Tibial nerve (tissue), 4 donors: ENCODE data around the gene BTBD7. TPM values are rescaled to one million over a fixed set of nuclear protein-coding genes. Genes with fewer than 3 reads are reported as not detected.
"Not testable (repeated sequence)": the region's sequence is repeated elsewhere in the genome, so short reads cannot be mapped to it uniquely, and the experiment has no call there.

Experiments
- DNase-seq, 2 donors: peaks; one replicate each; pipeline ENCODE4 v3.0.0-alpha.2; 2019; ENCODE audit warnings: low spot score in 2 of 2
- H3K27ac ChIP-seq, 4 donors: fragments of 200-600 bp; sonication (generic) in 3 of 4; one replicate each; pipeline ENCODE4 v1.5.1; 2017 to 2019; ENCODE audit warnings: mild to moderate bottlenecking in 1 of 4
- H3K27me3 ChIP-seq, 2 donors: fragments of 200-600 bp; sonication (generic) in 1 of 2; one replicate each; pipeline versions ENCODE4 v1.5.1 to v1.6.0; 2017 to 2019
- H3K36me3 ChIP-seq, 3 donors: fragments of 200-600 bp; sonication (generic); one replicate each; pipeline ENCODE4 v1.5.1; 2018 to 2019
- H3K4me1 ChIP-seq, 4 donors: fragments of 200-600 bp; sonication (generic) in 3 of 4; one replicate each; pipeline ENCODE4 v1.5.1; 2017 to 2019
- H3K4me3 ChIP-seq, 4 donors: fragments of 200-600 bp; sonication (generic) in 3 of 4; one replicate each; pipeline ENCODE4 v1.5.1; 2017 to 2019; ENCODE audit warnings: mild to moderate bottlenecking in 1 of 4, moderate library complexity in 1 of 4
- H3K9me3 ChIP-seq, 4 donors: fragments of 200-600 bp; sonication (generic) in 3 of 4; one replicate each; pipeline ENCODE4 v1.5.1; 2017 to 2019
- EP300 ChIP-seq, 2 donors: sonication (generic); formaldehyde crosslinking; IDR thresholded peaks; one replicate each; pipeline ENCODE4 v1.6.1; 2017; ENCODE audit warnings: antibody characterized with exemption in 2 of 2, mild to moderate bottlenecking in 1 of 2
- POLR2A ChIP-seq, 2 donors: fragments of 450-650 bp; IDR thresholded peaks; one replicate each; pipeline ENCODE4 v1.6.1; 2017; ENCODE audit warnings: antibody characterized with exemption in 2 of 2, mild to moderate bottlenecking in 2 of 2, moderate library complexity in 2 of 2
- WGBS, 2 donors: methylation state at CpG; one replicate each; pipeline ENCODE4 v1.1.5; 2018; 5-methylcytosine and 5-hydroxymethylcytosine counted together
- total RNA-seq, 4 donors: library from RNA; depleted of rRNA; stranded (reverse); fragments of >200 nt; gene quantifications; one replicate each; pipeline ENCODE4 v1.1.0, GENCODE V29; 2016
- TF ChIP-seq, protein P1 (sequence below), 5 experiments: fragments of 200-600 bp in 3 of 5; fragments of 450-650 bp in 2 of 5; sonication (generic) in 3 of 5; IDR thresholded peaks; one replicate each; pipeline ENCODE4 v1.5.1; 2016 to 2019; ENCODE audit warnings: antibody characterized with exemption in 5 of 5, mild to moderate bottlenecking in 3 of 5, moderate library complexity in 2 of 5

The BTBD7 gene
- total RNA-seq, 4 donors from 2014 or later = 20.1 to 27.8 (median 23.2) TPM

DNA sequence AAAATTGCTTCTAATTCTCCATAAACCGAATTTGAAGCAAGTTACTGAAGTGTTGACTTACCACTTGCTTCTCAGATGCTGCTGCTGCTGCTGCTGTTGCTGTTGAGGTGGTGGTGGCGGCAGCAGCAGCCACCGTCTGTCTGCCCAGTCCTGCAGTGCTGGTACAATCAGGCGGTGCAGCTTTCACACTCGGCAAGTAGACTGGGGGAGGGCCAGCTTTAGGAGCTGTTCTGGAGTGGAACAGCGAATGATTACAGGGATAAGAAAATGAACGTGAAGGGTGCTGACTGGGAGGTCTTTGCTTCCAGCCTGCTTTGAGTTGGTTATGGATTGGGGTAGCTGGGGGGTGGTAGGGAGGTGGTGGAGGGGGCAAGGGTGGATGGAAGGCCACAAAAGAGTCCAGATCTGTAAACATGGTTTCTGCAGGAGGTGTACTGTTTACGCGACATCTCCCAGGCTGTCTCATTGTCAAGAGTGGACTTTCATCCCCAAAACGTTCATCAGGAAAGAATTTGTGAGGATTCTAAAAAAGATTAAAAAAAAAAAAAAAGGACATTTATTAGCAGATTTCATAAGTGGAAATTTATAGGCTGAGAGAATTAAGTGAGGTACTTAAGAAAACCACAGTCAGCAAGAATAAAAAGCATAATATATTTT lies 86.9 kb downstream of the BTBD7 start:
- no peak overlapping the region for H3K27ac ChIP-seq
- peaks cover 4 to 94% (median 6%) of the 10 kb centered on the region in 3 donors for H3K36me3 ChIP-seq
- H3K4me3 ChIP-seq = no peak overlapping the region
- WGBS, 2 donors = 87 to 88% methylated on average over 10 of the region's 10 CpGs
- no peaks in the 10 kb centered on the region for H3K27me3 ChIP-seq
- no peak for DNase-seq
- H3K9me3 ChIP-seq = no peaks in the 10 kb centered on the region
- no peak for TF ChIP-seq EP300 (IDR thresholded peaks at IDR 0.05)
- no peak for TF ChIP-seq POLR2A (IDR thresholded peaks at IDR 0.05)
- TF ChIP-seq, protein P1, sequence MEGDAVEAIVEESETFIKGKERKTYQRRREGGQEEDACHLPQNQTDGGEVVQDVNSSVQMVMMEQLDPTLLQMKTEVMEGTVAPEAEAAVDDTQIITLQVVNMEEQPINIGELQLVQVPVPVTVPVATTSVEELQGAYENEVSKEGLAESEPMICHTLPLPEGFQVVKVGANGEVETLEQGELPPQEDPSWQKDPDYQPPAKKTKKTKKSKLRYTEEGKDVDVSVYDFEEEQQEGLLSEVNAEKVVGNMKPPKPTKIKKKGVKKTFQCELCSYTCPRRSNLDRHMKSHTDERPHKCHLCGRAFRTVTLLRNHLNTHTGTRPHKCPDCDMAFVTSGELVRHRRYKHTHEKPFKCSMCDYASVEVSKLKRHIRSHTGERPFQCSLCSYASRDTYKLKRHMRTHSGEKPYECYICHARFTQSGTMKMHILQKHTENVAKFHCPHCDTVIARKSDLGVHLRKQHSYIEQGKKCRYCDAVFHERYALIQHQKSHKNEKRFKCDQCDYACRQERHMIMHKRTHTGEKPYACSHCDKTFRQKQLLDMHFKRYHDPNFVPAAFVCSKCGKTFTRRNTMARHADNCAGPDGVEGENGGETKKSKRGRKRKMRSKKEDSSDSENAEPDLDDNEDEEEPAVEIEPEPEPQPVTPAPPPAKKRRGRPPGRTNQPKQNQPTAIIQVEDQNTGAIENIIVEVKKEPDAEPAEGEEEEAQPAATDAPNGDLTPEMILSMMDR (IDR thresholded peaks at IDR 0.05) = no peak
- peaks cover 0 to 5% (median 0%) of the 10 kb centered on the region in 4 donors for H3K4me1 ChIP-seq

DNA sequence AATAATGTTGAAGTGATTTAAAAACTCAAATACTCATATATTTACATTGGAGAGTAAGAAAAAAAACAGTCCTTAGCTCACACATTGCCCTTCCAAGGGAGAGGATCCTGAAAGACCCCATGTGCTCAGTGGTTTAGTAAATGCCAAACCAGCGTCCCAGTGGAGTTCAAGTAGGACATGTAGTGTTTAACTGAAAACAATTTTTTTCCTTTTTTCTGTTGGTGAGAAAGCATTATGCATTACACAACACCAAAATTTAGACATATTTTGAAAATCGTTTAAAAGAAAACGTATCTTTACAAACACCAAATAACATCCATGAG lies 92.2 kb downstream of the BTBD7 start:
- Histone ChIP-seq H3K9me3 (no peaks in the 10 kb centered on the region), H3K4me1 (no peaks in the 10 kb centered on the region), H3K27ac (no peak overlapping the region), H3K36me3 (peaks cover 0 to 64% (median 6%) of the 10 kb centered on the region in 3 donors), H3K27me3 (no peaks in the 10 kb centered on the region), H3K4me3 (no peak overlapping the region)
- 72 to 79% methylated on average over 3 of the region's 3 CpGs for WGBS, 2 donors
- no peak for TF ChIP-seq POLR2A (IDR thresholded peaks at IDR 0.05)
- TF ChIP-seq, protein P1 (IDR thresholded peaks at IDR 0.05) = no peak
- TF ChIP-seq EP300 (IDR thresholded peaks at IDR 0.05) = no peak
- no peak for DNase-seq

DNA sequence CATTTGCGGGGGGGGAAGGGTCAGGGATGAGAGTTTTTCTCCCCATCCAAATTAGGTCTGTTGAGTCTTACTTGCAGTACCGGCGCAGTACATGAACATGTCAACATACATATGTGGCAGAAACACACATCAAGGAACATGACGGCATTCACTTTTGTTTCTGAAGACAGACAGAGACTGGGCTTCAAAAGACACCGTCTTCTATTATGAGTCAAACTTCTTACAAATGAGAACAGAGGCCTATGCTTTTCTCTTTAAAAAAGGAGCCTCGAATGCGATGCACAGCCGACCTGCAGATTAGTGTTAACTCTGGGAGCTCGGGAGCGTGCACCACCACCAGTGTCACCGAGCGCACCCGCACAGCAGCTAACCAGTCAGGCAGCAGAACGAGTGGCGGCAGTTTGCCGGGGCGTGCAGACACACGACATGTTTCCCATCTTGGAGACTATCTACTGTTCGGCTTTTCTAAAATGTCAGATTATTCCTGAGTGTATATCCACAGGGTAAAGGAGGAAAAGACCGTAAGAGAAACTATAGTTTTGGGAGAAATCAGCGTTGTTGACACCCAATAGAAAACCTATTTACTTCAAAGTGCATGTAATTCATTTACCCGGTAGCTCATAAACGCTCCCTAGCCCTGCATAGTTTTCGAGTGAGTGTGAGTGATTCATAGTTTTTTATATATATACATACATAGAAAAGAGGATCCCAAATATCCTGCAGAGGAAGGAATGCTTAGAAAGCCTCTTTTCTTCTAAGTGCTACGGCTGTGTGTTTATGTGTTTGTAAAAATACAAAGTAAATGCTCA lies 92.8 kb downstream of the BTBD7 start:
- TF ChIP-seq POLR2A (IDR thresholded peaks at IDR 0.05) (no peak), EP300 (IDR thresholded peaks at IDR 0.05) (no peak)
- TF ChIP-seq, protein P1 (IDR thresholded peaks at IDR 0.05) = no peak
- no peak overlapping the region for H3K27ac ChIP-seq
- DNase-seq = no peak
- H3K9me3 ChIP-seq = no peaks in the 10 kb centered on the region
- no peaks in the 10 kb centered on the region for H3K27me3 ChIP-seq
- H3K4me1 ChIP-seq = no peaks in the 10 kb centered on the region
- peaks cover 0 to 58% (median 6%) of the 10 kb centered on the region in 3 donors for H3K36me3 ChIP-seq
- no peak overlapping the region for H3K4me3 ChIP-seq
- 89 to 92% methylated on average over 25 of the region's 25 CpGs for WGBS, 2 donors

DNA sequence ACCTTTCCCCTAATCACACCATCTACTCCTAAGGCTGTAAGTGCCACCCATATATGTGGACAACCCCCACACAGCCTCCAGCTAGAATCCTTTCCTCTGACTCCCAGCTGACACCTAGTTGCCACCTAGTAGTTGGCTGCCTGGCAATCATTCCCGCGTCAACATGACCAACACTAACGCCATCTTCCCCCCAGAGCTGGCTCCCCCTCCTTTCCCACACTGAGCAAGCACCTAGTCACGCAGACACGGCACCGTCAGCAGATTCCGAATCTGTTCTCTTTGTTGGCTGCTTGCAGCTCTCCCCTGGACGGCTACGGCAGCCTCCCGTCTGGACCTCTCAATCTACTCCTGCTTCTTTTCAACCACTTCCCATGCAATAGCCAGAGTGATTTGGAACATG lies 98.0 kb downstream of the BTBD7 start:
- no peak overlapping the region for H3K27ac ChIP-seq
- peaks cover 0 to 17% (median 0%) of the 10 kb centered on the region in 4 donors for H3K4me1 ChIP-seq
- DNase-seq = no peak
- no peaks in the 10 kb centered on the region for H3K9me3 ChIP-seq
- no peak overlapping the region for H3K4me3 ChIP-seq
- H3K27me3 ChIP-seq = no peaks in the 10 kb centered on the region
- WGBS, 2 donors = 54 to 56% methylated on average over 10 of the region's 10 CpGs
- peaks cover 0 to 5% (median 0%) of the 10 kb centered on the region in 3 donors for H3K36me3 ChIP-seq
- TF ChIP-seq POLR2A (IDR thresholded peaks at IDR 0.05) = no peak

DNA sequence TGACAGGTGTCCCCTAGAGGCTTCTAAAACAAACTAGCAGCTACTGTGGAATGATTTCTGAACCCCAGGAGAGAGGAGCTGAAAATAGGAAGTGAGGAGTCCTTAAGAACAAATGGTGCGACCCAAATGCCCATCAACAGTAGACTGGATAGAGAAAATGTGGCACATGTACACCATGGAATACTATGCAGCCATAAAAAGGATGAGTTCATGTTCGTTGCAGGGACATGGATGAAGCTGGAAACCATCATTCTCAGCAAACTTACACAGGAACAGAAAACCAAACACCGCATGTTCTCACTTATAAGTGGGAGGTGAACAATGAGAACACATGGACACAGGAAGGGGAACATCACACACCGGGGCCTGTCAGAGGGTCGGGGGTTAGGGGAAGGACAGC lies 99.8 kb downstream of the BTBD7 start:
- peaks cover 0 to 16% (median under 1%) of the 10 kb centered on the region in 3 donors for H3K36me3 ChIP-seq
- H3K27me3 ChIP-seq, H3K4me3 ChIP-seq, H3K27ac ChIP-seq, DNase-seq, H3K9me3 ChIP-seq: not testable (repeated sequence)
- WGBS, 2 donors = 83 to 89% methylated on average over 5 of the region's 5 CpGs
- peaks cover 0 to 17% (median 0%) of the 10 kb centered on the region in 4 donors for H3K4me1 ChIP-seq

DNA sequence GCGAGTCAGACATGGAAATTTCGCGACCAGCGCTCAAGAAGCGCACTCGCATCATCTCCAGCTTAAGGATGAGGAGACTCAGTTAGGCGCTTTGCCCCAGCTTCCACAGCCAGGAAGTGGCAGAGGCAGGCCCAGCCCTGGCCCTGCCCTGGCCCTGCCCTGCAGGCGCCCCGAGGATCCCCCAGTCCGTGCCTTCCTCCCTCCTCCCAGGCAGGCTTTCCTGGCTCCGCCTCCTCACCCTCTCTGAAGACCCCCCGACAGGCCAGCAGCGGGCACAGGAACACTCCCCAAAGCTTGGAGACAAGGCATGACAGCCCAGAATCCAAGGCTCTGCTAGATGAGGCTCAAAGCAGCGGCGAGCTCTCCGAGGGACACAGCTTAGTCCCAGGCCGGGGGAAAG lies 100.7 kb downstream of the BTBD7 start:
- H3K4me3 ChIP-seq = no peak overlapping the region
- WGBS, 2 donors = 59 to 71% methylated on average over 17 of the region's 17 CpGs
- TF ChIP-seq, protein P1 (IDR thresholded peaks at IDR 0.05) = no peak
- no peak for TF ChIP-seq POLR2A (IDR thresholded peaks at IDR 0.05)
- TF ChIP-seq EP300 (IDR thresholded peaks at IDR 0.05) = no peak
- H3K36me3 ChIP-seq = peaks cover 0 to 26% (median 3%) of the 10 kb centered on the region in 3 donors
- DNase-seq = no peak
- H3K9me3 ChIP-seq = no peaks in the 10 kb centered on the region
- H3K4me1 ChIP-seq = peaks cover 0 to 17% (median 0%) of the 10 kb centered on the region in 4 donors
- H3K27me3 ChIP-seq = no peaks in the 10 kb centered on the region
- H3K27ac ChIP-seq = no peak overlapping the region
